ENCODE results near the gene URAD.

The URAD gene

DNA sequence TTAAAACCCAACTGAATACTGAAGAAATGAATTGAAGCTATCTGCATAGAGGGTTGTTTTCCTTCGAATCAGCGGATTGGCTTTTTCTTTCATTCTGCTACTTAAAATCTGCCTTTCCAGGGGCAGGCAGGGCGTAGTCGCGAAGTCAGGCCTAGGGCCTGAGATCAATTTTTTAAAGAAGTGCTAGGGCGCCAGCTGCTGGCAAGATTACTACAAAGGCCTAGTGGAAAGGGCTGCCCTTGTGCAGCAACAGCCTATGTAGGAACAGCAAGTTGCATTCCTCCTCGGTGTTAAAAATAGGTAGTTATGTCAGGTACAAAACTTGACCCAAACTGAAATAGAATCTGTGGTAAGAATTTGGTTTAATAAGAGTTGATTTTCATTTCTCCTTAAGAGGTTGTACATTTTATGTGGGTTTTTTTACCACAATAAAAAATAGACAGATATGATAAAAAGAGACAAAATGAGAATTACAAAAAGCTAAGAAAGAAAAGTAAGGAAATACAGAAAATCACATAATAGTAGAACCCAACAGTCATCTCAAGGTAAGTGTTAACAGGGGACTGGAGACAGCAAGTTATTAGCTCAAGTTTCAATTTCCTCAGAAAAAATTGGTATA is 9.5 kb upstream of the URAD start:
- peak; percentile 0 for DNase-seq

- DNase-seq, result no peak
Measured at GRCh38 chr13:27991881-27992280, 3.4 kb upstream of the URAD start.

GRCh38 chr13:27985600-27985999 is 2.9 kb downstream of the URAD start:
- no peak for DNase-seq

DNA sequence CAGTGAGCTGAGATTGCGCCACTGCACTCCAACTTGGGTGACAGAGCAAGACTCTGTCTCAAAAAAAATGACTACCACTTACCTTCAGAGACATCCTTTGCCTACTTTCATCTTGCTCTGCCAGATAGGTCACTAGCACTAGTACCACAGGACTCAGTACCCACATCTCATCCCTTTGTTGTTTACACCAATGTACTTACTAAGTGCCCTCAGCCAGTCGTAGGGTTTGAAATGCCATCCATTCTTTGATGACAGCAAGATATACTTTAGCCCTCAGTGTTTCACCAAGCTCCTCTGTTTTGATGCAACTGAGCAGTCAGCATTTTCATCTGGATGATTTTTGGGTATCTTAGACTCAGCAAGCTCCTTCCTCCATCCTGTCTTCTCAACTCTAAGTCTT is 6.1 kb downstream of the URAD start:
- no peak for DNase-seq

- no peak for DNase-seq
Measured at GRCh38 chr13:27981006-27981708, 7.3 kb downstream of the URAD start.

GRCh38 chr13:27980280-27980998 is 8.1 kb downstream of the URAD start:
- DNase-seq, result no peak

DNA sequence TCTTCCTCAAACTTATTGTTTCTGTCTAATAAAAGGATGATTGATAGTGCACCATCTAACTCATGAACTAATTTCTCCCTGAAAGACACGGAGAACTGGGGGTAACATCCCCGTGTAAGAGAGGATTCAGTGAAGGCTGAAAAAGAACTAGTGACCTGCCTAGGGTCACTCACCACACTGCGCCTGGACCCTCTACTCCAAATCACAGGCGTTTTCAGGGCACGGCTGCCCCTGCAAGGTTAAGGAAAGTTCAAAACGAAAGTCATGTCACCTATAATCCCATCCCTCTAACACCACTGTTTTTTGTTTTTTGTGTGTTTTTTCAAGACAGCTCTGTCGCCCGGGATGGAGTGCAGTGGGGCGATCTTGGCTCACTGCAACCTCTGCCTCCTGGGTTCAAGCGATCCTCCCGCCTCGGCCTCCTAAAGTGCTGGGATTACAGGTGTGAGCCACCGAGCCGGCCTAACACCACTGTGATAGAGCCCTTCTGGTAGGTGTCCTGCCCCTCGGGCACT is 8.7 kb downstream of the URAD start:
- no peak for DNase-seq

DNA sequence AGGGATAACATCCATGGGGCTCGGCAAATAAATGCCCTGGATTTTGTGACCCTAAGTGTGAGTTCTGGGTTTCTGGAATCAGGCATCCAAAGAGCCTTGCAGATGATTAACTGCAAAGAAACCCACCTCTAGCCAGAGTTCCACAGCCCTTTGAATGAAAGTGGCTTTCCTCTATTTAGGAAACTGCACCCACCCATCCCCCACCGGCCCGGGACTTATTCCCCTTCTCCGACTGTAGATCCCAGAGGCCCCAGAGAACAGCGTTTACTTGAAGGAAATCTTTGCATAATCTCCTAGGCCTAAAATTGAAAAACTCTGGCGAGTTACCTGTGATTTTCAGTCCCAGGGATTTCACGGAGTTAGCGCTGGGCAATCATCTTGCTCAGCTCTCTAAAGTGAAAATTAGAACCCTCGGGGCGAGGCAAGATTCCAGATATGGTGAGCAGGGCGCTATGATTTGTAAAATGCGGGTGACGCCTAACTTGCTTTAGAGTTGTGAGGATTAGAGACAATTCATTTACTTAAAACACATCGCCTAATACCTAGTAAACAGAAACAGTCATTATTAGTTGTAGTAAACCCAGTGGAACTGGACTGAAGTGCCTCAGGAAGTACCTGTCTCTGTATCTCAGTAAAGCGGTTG is 9.4 kb downstream of the URAD start:
- no peak for DNase-seq

DNA sequence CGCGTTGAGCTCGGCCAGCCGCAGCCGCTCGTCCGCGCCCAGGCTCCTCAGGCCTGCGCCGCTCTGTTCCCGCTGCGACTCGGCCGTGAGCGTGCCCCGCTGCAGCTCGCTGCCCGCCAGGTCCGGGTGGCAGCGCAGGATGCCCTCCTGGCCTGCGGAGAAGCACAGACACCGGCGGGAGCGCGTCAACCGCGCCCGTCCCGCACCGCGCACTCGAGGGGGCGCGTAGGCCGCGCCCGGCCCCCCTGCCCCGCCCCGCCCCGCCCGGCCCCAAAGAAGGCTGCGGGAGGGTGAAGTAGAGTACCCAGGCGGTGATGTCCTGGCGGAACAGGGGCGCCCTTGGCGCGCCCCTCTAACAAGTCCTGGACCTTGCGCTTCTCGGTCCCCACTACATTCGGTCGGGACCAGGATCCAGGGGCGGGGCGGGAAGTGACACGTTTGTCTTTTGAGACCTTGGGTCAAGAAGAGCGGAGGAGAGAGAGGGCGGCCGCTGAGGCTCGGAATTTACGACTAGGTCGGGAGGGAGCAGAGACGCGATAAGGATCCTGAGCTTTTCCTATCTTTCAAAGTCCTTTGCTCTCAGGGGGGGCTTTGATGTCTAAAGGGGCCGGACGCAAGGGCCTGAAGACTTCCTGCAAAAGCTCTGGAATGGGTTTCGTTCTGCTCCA is 10.1 kb downstream of the URAD start:
- DNase-seq, result no peak

GRCh38 chr13:27977476-27978300 is 10.8 kb downstream of the URAD start:
- DNase-seq, result no peak

- DNase-seq, result no peak
Measured at GRCh38 chr13:27976362-27977091, 12.0 kb downstream of the URAD start.

GRCh38 chr13:27975564-27976361 is 12.7 kb downstream of the URAD start:
- no peak for DNase-seq

DNA sequence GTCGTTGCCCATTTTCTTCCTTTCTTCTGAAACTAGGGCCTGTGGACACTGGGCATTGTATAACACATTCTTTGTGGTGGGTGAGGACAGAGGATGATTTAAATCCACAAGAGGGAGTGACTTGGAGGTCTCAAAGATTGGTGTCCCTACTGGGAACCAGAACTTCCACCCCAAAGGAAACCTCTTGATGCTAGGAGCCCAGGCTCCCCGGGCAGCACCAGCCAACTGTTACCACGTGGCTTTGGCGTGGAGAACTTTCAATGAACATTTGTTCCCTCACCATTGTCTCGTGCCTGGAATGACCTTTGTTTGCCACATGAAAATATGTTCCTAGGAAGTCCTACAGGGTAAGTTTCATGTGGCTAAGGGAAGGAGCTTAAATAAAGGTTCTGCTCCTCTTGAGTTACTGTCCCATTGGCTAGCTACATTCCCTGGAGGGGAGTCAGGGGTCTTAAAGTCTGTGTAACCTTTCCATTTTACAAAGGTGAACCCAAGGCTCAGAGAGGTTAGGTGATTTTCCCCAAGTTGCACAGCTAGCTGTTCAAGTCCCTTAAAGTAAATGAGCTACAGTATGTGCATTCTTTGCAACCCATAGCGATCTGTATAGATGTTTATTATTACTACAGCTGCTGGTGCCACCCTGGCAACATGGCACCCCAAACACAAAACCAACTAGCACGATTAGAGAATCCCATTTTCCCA is 14.4 kb downstream of the URAD start:
- no peak for DNase-seq

- DNase-seq, result no peak
Measured at GRCh38 chr13:27973291-27973690, 15.2 kb downstream of the URAD start.

DNA sequence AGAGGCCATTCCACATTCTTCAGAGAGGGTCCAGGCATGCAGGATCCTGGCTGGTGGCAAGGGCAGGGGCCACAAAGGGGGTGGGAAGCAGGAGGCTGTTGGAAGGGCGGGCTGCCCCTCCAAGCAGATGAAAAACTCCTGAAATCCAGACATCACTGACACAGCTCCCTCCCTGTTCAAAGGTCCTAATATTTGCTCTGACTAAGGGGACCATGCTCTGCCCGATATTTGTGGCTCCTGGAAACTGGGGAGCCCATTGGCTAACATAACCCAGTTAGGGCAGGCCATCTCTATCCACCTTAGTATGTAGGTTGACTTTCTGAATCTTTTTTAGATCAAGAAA is 16.0 kb downstream of the URAD start:
- DNase-seq, result no peak

GRCh38 chr13:27971776-27972477 is 16.6 kb downstream of the URAD start:
- DNase-seq, result no peak

DNA sequence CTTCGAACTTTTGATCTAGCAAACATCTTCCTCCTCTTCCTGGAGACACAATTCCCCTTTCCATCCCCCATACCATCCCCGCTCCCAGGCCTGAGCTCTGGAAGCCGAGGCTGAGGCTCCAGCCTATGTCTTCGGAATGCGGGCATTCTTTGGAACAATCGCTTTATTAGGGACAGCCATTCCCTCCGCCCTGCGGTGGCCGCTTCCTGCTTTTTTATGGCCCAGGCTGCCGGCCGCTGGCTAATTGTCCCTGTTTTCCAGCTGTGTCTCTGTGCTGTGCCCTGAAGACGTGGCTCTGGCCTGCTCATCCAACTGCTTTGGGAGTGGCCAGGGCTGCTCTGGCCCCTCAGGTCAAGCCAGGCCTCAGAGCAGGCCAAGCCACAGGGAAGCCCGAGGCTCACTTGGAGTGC is 17.3 kb downstream of the URAD start:
- DNase-seq, result no peak

GRCh38 chr13:27970382-27971235 is 17.9 kb downstream of the URAD start:
- no peak for DNase-seq
